Measurements from ENCODE around the gene NFASC. TPM values are rescaled to one million over a fixed set of nuclear protein-coding genes. Genes with fewer than 3 reads are reported as not detected.

NFASC gene
- polyA plus RNA-seq, 3 donors: 2.1 to 9.6 (median 2.2) TPM

GRCh38 chr1:205057808-205058575 is 187.3 kb downstream of the NFASC start:
- H3K27ac ChIP-seq (ENCODE audit: low read depth, low read length): no peak overlapping the region
- WGBS, 3 donors: 86 to 93% (median 90%) methylated on average over 18 to 19 of the region's 19 CpGs

- H3K27ac ChIP-seq (ENCODE audit: low read depth, low read length): no peak overlapping the region
- 92 to 97% (median 96%) methylated on average over 12 of the region's 12 CpGs for WGBS, 3 donors
These were observed 188.2 kb downstream of the NFASC start for GRCh38 chr1:205058853-205059252.

- WGBS, 3 donors: 87 to 92% (median 90%) methylated on average over 6 of the region's 6 CpGs
These were observed 189.0 kb downstream of the NFASC start for GRCh38 chr1:205059660-205060059.

GRCh38 chr1:205060746-205061145 is 190.1 kb downstream of the NFASC start:
- no peak overlapping the region for H3K27ac ChIP-seq (ENCODE audit: low read depth, low read length)
- WGBS, 3 donors: 84 to 96% (median 96%) methylated on average over 10 of the region's 10 CpGs

More at GRCh38 chr1:205059660-205060059, 189.0 kb downstream of the NFASC start:
- H3K27ac ChIP-seq (ENCODE audit: low read depth, low read length): no peak overlapping the region

- H3K27ac ChIP-seq (ENCODE audit: low read depth, low read length): no peak overlapping the region
- WGBS, 3 donors: 72 to 79% (median 75%) methylated on average over 14 of the region's 14 CpGs
These were observed 190.6 kb downstream of the NFASC start for GRCh38 chr1:205061227-205061626.

GRCh38 chr1:205061665-205062069 is 191.0 kb downstream of the NFASC start:
- no peak overlapping the region for H3K27ac ChIP-seq (ENCODE audit: low read depth, low read length)
- 34 to 41% (median 38%) methylated on average over 13 of the region's 13 CpGs for WGBS, 3 donors

- WGBS, 3 donors: 88 to 94% (median 90%) methylated on average over 8 of the region's 8 CpGs
- no peak overlapping the region for H3K27ac ChIP-seq (ENCODE audit: low read depth, low read length)
These were observed 191.7 kb downstream of the NFASC start for GRCh38 chr1:205062319-205062718.

- H3K27ac ChIP-seq (ENCODE audit: low read depth, low read length): no peak overlapping the region
- WGBS, 3 donors: 91 to 98% (median 98%) methylated on average over 3 of the region's 3 CpGs
These were observed 192.2 kb downstream of the NFASC start for GRCh38 chr1:205062895-205063294.

GRCh38 chr1:205064301-205064700 is 193.6 kb downstream of the NFASC start:
- WGBS, 3 donors: 83 to 89% (median 86%) methylated on average over 11 of the region's 11 CpGs
- H3K27ac ChIP-seq (ENCODE audit: low read depth, low read length): no peak overlapping the region

- WGBS, 3 donors: 83 to 92% (median 89%) methylated on average over 9 of the region's 9 CpGs
- H3K27ac ChIP-seq (ENCODE audit: low read depth, low read length): no peak overlapping the region
These were observed 194.2 kb downstream of the NFASC start for GRCh38 chr1:205064741-205065316.

- 85 to 91% (median 90%) methylated on average over 10 to 14 of the region's 14 CpGs for WGBS, 3 donors
- H3K27ac ChIP-seq (ENCODE audit: low read depth, low read length): no peak overlapping the region
These were observed 195.0 kb downstream of the NFASC start for GRCh38 chr1:205065666-205066065.

GRCh38 chr1:205066141-205066818 is 195.6 kb downstream of the NFASC start:
- WGBS, 3 donors: 50 to 77% (median 76%) methylated on average over 13 of the region's 13 CpGs
- H3K27ac ChIP-seq (ENCODE audit: low read depth, low read length): no peak overlapping the region

GRCh38 chr1:205067031-205067430 is 196.4 kb downstream of the NFASC start:
- WGBS, 3 donors: 92 to 97% (median 95%) methylated on average over 6 of the region's 6 CpGs
- no peak overlapping the region for H3K27ac ChIP-seq (ENCODE audit: low read depth, low read length)

- WGBS, 3 donors: 81 to 96% (median 92%) methylated on average over 4 of the region's 4 CpGs
- H3K27ac ChIP-seq (ENCODE audit: low read depth, low read length): no peak overlapping the region
These were observed 197.3 kb downstream of the NFASC start for GRCh38 chr1:205068001-205068400.

- WGBS, 3 donors: 6 to 35% (median 29%) methylated on average over 2 of the region's 2 CpGs
- no peak overlapping the region for H3K27ac ChIP-seq (ENCODE audit: low read depth, low read length)
These were observed 197.9 kb downstream of the NFASC start for GRCh38 chr1:205068457-205069040.

GRCh38 chr1:205069371-205070125 is 198.9 kb downstream of the NFASC start:
- no peak overlapping the region for H3K27ac ChIP-seq (ENCODE audit: low read depth, low read length)
- 81 to 85% (median 83%) methylated on average over 42 of the region's 42 CpGs for WGBS, 3 donors

- no peak overlapping the region for H3K27ac ChIP-seq (ENCODE audit: low read depth, low read length)
- WGBS, 3 donors: 90 to 94% (median 91%) methylated on average over 2 of the region's 2 CpGs
These were observed 200.4 kb downstream of the NFASC start for GRCh38 chr1:205071028-205071409.

GRCh38 chr1:205071801-205072200 is 201.1 kb downstream of the NFASC start:
- 75 to 93% (median 82%) methylated on average over 12 of the region's 12 CpGs for WGBS, 3 donors
- H3K27ac ChIP-seq (ENCODE audit: low read depth, low read length): no peak overlapping the region
